Testis (tissue), 3 donors: Measurements from ENCODE around the gene DTX2. TPM values are rescaled to one million over a fixed set of nuclear protein-coding genes. Genes with fewer than 3 reads are reported as not detected.
"Not testable (repeated sequence)": the region's sequence is repeated elsewhere in the genome, so short reads cannot be mapped to it uniquely, and the experiment has no call there.

Experiments used
- DNase-seq: peaks from one replicate; pipeline ENCODE4 v3.0.0-alpha.2; 2019
- H3K27ac ChIP-seq, 2 donors: fragments of 200-600 bp; sonication (generic); one replicate each; pipeline ENCODE4 v1.5.1; 2019
- H3K27me3 ChIP-seq: fragments of 200-600 bp; sonication (generic); one replicate; pipeline ENCODE4 v1.5.1; 2019
- H3K36me3 ChIP-seq: fragments of 200-600 bp; sonication (generic); one replicate; pipeline ENCODE4 v1.5.1; 2017; ENCODE audit warnings: low read depth; ENCODE audit errors: missing control alignments
- H3K4me1 ChIP-seq: fragments of 200-600 bp; sonication (generic); one replicate; pipeline ENCODE4 v1.5.1; 2019
- H3K4me3 ChIP-seq, 2 donors: fragments of 200-600 bp; sonication (generic); one replicate each; pipeline ENCODE4 v1.5.1; 2017 to 2019
- H3K9me3 ChIP-seq: fragments of 200-600 bp; sonication (generic); one replicate; pipeline ENCODE4 v1.5.1; 2017
- CTCF ChIP-seq, 3 experiments: fragments of 450-650 bp in 2 of 3; fragments of 200-600 bp in 1 of 3; sonication (generic) in 1 of 3; IDR thresholded peaks; one replicate each; pipeline ENCODE4 v1.5.1; 2016 to 2019; ENCODE audit warnings: antibody characterized with exemption in 3 of 3, mild to moderate bottlenecking in 2 of 3, moderate library complexity in 1 of 3
- POLR2A ChIP-seq: fragments of 450-650 bp; IDR thresholded peaks from one replicate; pipeline ENCODE4 v1.6.1; 2017; ENCODE audit warnings: antibody characterized with exemption, mild to moderate bottlenecking, moderate library complexity
- WGBS, 2 donors: methylation state at CpG; one replicate each; pipeline ENCODE4 v1.1.5; 2018; 5-methylcytosine and 5-hydroxymethylcytosine counted together
- intact Hi-C: fragments of 100-400 bp; cut with DNase I; formaldehyde crosslinking; loops from one replicate; pipeline ENCODE4 v1.15.1; 2023; ENCODE audit warnings: low total_unique reads
- polyA plus RNA-seq: library from polyadenylated mRNA; stranded (reverse); fragments of 350-450 nt; fragmentation: Illumina TruSeq; extraction: RNeasy Lipid Tissue Mini Kit (QIAGEN cat#74804); gene quantifications from one replicate; pipeline ENCODE4 v1.2.3, GENCODE V29; 2014; ENCODE audit warnings: low read depth, low replicate concordance; ENCODE audit not compliant: insufficient read depth
- total RNA-seq, 2 donors: library from RNA; depleted of rRNA; stranded (reverse); fragments of >200 nt; gene quantifications; one replicate each; pipeline ENCODE4 v1.2.3, GENCODE V29; 2016

The DTX2 gene
- total and polyA plus RNA-seq, 3 donors from 2014 or later, result 65.1 to 239 (median 200) TPM

GRCh38 chr7:76502836-76503235 is 41.3 kb downstream of the DTX2 start:
- H3K4me1 ChIP-seq, H3K27me3 ChIP-seq, H3K4me3 ChIP-seq, H3K36me3 ChIP-seq, H3K27ac ChIP-seq, H3K9me3 ChIP-seq, DNase-seq, intact Hi-C loops: not testable (repeated sequence)
- 92% methylated on average over 13 of the region's 16 CpGs; no CpG with 5 or more reads in 1 of the 2 donors for WGBS, 2 donors

GRCh38 chr7:76503244-76503643 is 41.7 kb downstream of the DTX2 start:
- H3K27ac ChIP-seq, H3K4me3 ChIP-seq, H3K9me3 ChIP-seq, DNase-seq, intact Hi-C loops, H3K4me1 ChIP-seq, H3K36me3 ChIP-seq, H3K27me3 ChIP-seq: not testable (repeated sequence)
- WGBS, 2 donors, result 92 to 100% methylated on average over 7 to 12 of the region's 12 CpGs

GRCh38 chr7:76504351-76505167 is 43.0 kb downstream of the DTX2 start:
- H3K4me3 ChIP-seq, H3K27me3 ChIP-seq, intact Hi-C loops, H3K4me1 ChIP-seq, H3K36me3 ChIP-seq, H3K9me3 ChIP-seq, H3K27ac ChIP-seq, DNase-seq: not testable (repeated sequence)
- 78 to 85% methylated on average over 16 to 19 of the region's 33 CpGs for WGBS, 2 donors

DNA sequence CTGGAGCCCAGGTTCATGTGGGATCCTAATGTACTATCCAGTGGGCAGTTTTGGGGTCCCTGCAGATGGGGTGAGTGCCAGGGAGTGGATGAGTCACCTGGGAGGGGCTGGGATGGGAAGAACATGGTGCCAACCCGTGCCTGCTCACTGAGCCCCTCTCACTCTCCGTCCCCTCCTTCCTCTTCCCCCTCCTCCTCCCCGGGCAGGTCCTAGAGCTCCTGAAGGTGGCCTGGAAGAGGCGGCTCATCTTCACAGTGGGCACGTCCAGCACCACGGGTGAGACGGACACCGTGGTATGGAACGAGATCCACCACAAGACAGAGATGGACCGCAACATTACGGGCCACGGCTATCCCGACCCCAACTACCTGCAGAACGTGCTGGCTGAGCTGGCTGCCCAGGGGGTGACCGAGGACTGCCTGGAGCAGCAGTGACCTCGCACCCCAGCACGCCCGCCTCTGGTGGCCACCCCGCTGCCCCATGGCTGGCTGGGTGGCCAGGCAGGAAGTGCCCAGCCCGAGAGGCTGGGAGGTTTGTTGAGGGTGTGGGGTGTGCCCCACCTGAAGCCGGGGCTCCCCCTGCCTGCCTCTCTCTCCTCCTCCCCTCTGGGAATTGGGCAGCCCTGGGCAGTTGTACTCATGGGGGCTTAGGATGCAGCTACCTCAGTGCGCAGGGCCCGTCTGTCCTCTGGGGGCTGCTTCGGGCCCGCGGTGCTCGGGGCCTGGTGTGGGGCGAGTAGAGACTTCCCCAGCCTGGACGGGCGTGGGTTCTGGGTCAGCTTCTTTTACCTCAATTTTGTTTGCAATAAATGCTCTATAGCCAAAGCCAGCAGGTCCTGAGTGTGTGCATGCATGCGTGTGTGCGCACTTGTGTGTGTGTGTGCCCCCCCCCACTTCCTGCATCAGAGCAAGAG is 43.9 kb downstream of the DTX2 start:
- Histone ChIP-seq H3K4me3 (no peak overlapping the region), H3K27ac (no peak overlapping the region), H3K27me3 (no peaks in the 10 kb centered on the region), H3K36me3 (no peaks in the 10 kb centered on the region), H3K9me3 (no peaks in the 10 kb centered on the region), H3K4me1 (peaks cover 1% of the 10 kb centered on the region)
- 93 to 95% methylated on average over 12 to 30 of the region's 32 CpGs for WGBS, 2 donors
- no peak for TF ChIP-seq POLR2A
- no peak for DNase-seq
- intact Hi-C loops, result no loop called here

- no peaks in the 10 kb centered on the region for H3K9me3 ChIP-seq
- intact Hi-C loops, result no loop called here
- H3K4me1 ChIP-seq, result peaks cover 3% of the 10 kb centered on the region
- H3K27me3 ChIP-seq, result no peaks in the 10 kb centered on the region
- no peak for DNase-seq
- no peak overlapping the region for H3K4me3 ChIP-seq
- no peak for TF ChIP-seq POLR2A
- TF ChIP-seq CTCF (IDR thresholded peaks at IDR 0.05), result no peak
- H3K36me3 ChIP-seq, result no peaks in the 10 kb centered on the region
- no peak overlapping the region for H3K27ac ChIP-seq
- 76 to 97% methylated on average over 5 of the region's 5 CpGs for WGBS, 2 donors
Observed at GRCh38 chr7:76506081-76506440, 44.6 kb downstream of the DTX2 start.

GRCh38 chr7:76506643-76507042 is 45.1 kb downstream of the DTX2 start:
- intact Hi-C loops, H3K36me3 ChIP-seq, H3K4me3 ChIP-seq, H3K4me1 ChIP-seq, H3K9me3 ChIP-seq, DNase-seq, H3K27ac ChIP-seq, H3K27me3 ChIP-seq: not testable (repeated sequence)
- WGBS, 2 donors, result 89 to 95% methylated on average over 8 of the region's 8 CpGs

- Histone ChIP-seq H3K27ac (no peak overlapping the region), H3K4me1 (peaks cover 3% of the 10 kb centered on the region), H3K27me3 (no peaks in the 10 kb centered on the region), H3K4me3 (no peak overlapping the region), H3K9me3 (no peaks in the 10 kb centered on the region), H3K36me3 (no peaks in the 10 kb centered on the region)
- DNase-seq, result no peak
- 82 to 87% methylated on average over 11 of the region's 11 CpGs for WGBS, 2 donors
- intact Hi-C loops, result no loop called here
- no peak for TF ChIP-seq POLR2A
- TF ChIP-seq CTCF (IDR thresholded peaks at IDR 0.05), result no peak
Observed at GRCh38 chr7:76507723-76508406, 46.4 kb downstream of the DTX2 start.
